Dendritic cell treated with granulocyte-macrophage colony-stimulating factor and Interleukin-4, amounts not matched to agents 40 ng/mL and 50 ng/mL, for 4 days (primary cell): ENCODE measurements around the gene EAF2.

Experiments used
- H3K27ac Mint-ChIP-seq: one replicate; pipeline ENCODE4 v1.8.0; 2022; ENCODE audit warnings: mild to moderate bottlenecking, mixed read lengths
- H3K27me3 Mint-ChIP-seq: one replicate; pipeline ENCODE4 v1.8.0; 2022; ENCODE audit warnings: mild to moderate bottlenecking, mixed read lengths
- H3K36me3 Mint-ChIP-seq: one replicate; pipeline ENCODE4 v1.8.0; 2022; ENCODE audit warnings: low read depth, mixed read lengths
- H3K4me1 Mint-ChIP-seq: one replicate; pipeline ENCODE4 v1.8.0; 2022; ENCODE audit warnings: low read depth, mixed read lengths
- H3K4me3 Mint-ChIP-seq: one replicate; pipeline ENCODE4 v1.8.0; 2022; ENCODE audit warnings: mild to moderate bottlenecking, moderate library complexity, mixed read lengths
- H3K9me3 Mint-ChIP-seq: one replicate; pipeline ENCODE4 v1.8.0; 2022; ENCODE audit warnings: mixed read lengths
- intact Hi-C: fragments of 100-400 bp; cut with micrococcal nuclease; formaldehyde crosslinking; loops from one replicate; pipeline ENCODE4 v1.15.0; 2022

The EAF2 gene

DNA sequence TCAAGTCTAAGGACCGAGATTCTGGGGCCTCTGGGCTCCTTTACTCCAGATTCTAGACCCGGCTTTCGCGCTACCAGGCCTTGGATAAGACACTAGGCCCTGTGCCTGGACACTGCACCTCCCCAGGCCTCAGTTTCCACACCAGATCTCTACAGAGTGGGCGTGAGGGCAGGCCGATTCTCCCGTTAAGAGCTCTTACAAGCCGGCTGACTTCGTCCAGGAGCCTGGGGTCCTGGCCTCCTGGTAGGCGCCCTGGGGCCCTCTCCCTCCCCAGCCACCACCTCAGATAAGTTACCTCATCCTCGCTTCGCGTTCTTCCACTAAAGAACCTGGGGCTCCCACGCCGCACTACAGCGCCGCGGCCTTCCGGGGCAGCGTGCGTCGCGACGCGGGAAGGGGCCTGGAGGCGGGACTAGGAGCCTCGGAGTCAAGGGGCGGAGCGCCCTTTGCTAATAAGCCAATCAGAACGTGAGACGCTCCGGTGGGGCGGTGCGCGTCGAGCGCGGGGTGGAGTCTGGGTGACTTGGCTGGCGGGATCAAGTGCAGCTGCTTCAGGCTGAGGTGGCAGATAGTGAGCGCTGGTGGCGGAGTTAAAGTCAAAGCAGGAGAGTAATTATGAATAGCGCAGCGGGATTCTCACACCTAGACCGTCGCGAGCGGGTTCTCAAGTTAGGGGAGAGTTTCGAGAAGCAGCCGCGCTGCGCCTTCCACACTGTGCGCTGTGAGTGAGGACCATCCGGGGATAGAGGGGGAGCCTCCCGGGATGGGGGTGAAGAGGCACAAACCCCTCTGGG, at the start of gene EAF2, which contains the start of gene IQCB1:
TSS of gene EAF2 (plus strand) at position 539 of the 794 bp plus-strand sequence. CDS start at position 616, 77 bp downstream.
TSS of gene IQCB1 (minus strand) at position 390 of the 794 bp plus-strand sequence. CDS start 6,100 bp downstream, outside the sequence.
- H3K9me3 Mint-ChIP-seq, result no peaks in the 10 kb centered on the region
- H3K27me3 Mint-ChIP-seq, result no peaks in the 10 kb centered on the region
- peaks cover 28% of the 10 kb centered on the region for H3K4me1 Mint-ChIP-seq
- peak within 1 kb of the TSS; percentile 95 for H3K4me3 Mint-ChIP-seq
- peak within 1 kb of the TSS; percentile 98 for H3K27ac Mint-ChIP-seq
- peaks cover 12% of the 10 kb centered on the region for H3K36me3 Mint-ChIP-seq
- intact Hi-C loops, result loop anchor here (5.0 to 10.0 kb wide), 2 partner anchors 98 to 420 kb away; no protein-coding TSS in a partner anchor

DNA sequence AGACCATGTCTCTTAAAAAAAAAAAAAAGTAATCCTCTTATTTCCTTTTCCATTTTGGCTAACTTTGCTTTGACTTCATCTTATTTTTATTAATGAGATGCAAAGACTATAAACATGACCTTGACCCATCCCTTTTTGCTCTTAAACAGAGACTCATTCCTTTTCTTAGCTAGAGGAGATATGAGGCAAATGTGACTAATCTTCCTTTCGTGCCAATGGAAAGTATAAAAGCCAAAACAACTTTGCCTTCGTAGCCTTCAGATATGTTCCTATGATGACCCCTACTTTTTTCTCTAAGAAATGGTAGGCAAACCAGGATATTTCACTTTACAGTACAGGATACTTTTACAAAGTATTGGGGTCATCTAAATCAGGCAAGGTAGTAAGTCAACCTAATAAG, 48.5 kb upstream of the EAF2 start:
- Mint-ChIP-seq H3K4me3 (no peak overlapping the region), H3K4me1 (no peaks in the 10 kb centered on the region), H3K9me3 (no peaks in the 10 kb centered on the region), H3K36me3 (peaks cover 83% of the 10 kb centered on the region), H3K27ac (no peak overlapping the region), H3K27me3 (no peaks in the 10 kb centered on the region)
- intact Hi-C loops, result loop anchor here (5.0 to 10.0 kb wide), 2 partner anchors 41 to 62 kb away; no protein-coding TSS in a partner anchor

DNA sequence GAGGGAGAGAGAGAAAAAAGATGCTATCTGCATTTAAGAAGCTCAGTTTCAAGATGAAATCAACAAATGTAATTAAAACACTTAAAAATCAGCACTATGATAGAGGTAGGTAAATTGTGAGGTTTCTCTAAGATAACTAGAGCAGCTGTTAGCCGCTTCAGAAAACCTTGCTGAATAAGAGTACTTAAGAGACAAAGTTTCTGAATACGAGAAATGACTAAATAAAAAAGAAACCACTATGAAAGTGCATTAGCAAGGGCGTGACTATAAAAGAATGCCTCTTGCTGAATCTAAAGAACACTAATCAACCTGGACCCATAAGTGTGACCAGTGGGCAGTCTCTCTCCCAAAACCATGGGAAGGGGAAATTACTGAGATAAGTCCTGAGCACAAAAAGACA, 41.9 kb upstream of the EAF2 start:
- H3K27ac Mint-ChIP-seq, result no peak overlapping the region
- no peaks in the 10 kb centered on the region for H3K27me3 Mint-ChIP-seq
- peaks cover 57% of the 10 kb centered on the region for H3K36me3 Mint-ChIP-seq
- H3K9me3 Mint-ChIP-seq, result no peaks in the 10 kb centered on the region
- intact Hi-C loops, result no loop called here
- no peaks in the 10 kb centered on the region for H3K4me1 Mint-ChIP-seq
- H3K4me3 Mint-ChIP-seq, result no peak overlapping the region

DNA sequence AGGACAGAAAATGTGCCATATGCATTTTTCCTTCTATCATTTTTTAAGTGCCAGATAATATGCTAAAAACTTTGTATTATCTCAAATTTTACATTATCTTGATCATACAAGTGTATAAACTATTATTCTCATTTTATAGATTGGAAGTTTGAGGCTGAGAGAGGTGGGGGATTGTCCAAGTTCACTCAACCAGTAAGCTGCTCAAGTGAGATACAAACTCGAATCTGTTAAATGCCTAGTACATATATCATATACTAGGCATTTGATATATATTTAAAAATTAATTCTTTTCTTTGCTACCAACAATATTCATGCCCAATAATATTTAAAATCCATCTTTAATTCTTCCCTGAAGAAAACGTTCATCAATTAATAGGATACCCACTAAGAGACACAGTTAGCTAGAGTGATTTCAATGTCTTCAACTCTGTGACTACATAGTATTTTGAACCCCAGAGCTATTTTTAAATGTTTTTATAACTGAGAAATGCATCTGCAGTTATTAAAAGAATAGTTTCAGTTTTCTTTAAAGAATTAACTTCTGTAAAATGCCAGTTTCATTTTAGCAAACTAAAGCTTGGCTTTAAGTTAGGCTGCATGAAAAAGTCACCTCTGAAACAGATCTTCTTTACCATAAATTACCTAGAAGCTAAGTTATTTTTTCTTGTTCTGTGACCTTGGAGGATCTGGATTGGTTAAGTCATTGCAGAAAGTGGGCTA, 40.6 kb upstream of the EAF2 start:
- peaks cover 43% of the 10 kb centered on the region for H3K36me3 Mint-ChIP-seq
- H3K27me3 Mint-ChIP-seq, result no peaks in the 10 kb centered on the region
- intact Hi-C loops, result no loop called here
- no peaks in the 10 kb centered on the region for H3K9me3 Mint-ChIP-seq
- H3K4me3 Mint-ChIP-seq, result no peak overlapping the region
- no peak overlapping the region for H3K27ac Mint-ChIP-seq
- no peaks in the 10 kb centered on the region for H3K4me1 Mint-ChIP-seq

DNA sequence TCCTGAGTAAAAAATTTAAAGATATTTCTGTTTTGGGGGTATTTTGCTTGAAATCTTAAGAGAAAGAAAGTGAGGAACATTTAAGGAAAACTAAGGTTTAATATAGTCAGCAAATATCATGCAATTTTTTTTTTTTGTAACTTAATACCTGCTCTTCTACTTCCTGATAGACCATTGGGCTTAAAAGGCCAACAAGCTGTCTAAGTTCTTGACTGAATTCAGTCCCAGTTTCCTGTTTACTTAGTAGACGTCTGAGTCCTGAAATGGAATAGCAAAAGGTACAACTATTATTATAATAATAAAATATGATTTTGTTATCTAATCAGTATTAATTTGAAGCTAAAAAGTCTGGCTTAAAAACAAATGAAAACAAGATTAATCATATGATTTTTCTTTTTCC, 38.0 kb upstream of the EAF2 start:
- Mint-ChIP-seq H3K27me3 (no peaks in the 10 kb centered on the region), H3K36me3 (peaks cover 44% of the 10 kb centered on the region), H3K9me3 (no peaks in the 10 kb centered on the region), H3K4me3 (no peak overlapping the region), H3K4me1 (no peaks in the 10 kb centered on the region), H3K27ac (no peak overlapping the region)
- intact Hi-C loops, result no loop called here

DNA sequence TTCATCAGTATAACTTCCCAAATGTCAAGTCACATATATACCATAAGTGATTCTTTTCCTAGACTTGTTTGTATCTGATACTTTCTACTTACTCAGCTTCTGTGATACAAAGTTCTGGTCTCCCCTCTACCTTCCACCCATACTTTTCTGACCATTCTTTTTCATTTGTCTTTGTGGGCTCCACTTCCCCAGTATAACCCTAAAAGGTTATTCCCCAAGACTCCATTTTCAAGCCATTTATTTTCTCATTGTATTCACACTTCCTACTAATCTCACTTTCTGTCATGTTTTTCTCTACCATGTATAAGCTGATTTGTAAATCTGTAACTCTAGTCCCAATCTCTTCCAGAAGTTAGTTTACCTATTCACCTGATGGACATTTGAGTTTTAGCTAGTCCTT, 34.1 kb upstream of the EAF2 start:
- Mint-ChIP-seq H3K36me3 (peaks cover 34% of the 10 kb centered on the region), H3K4me1 (peaks cover 13% of the 10 kb centered on the region), H3K4me3 (no peak overlapping the region), H3K27me3 (no peaks in the 10 kb centered on the region), H3K27ac (no peak overlapping the region), H3K9me3 (no peaks in the 10 kb centered on the region)
- intact Hi-C loops, result no loop called here

DNA sequence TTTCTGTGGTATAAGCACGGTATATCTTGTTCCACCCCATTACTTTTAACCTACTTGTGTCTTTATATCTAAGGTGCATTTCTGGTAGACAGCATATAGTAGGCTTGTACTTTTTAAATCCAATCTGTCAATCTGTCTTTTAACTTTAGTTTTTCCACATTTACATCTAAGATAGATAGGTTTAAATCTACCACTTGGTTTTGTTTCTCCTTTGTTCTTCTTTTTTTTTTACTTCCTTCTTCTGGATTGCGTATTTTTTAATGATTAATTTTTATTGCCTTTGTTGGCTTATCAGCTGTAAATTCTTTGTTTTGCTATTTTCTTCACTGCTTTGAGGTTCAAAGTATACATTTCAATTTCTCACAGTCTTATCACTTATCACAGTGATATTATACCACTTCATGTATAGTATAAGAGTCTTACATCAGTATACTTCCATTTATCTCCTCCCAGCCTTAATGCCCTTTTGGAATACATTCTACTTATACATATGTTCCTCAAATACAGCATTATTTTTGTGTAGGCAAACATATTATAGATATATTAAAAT, 31.2 kb upstream of the EAF2 start:
- H3K27ac Mint-ChIP-seq, result no peak overlapping the region
- no peaks in the 10 kb centered on the region for H3K27me3 Mint-ChIP-seq
- intact Hi-C loops, result no loop called here
- no peaks in the 10 kb centered on the region for H3K9me3 Mint-ChIP-seq
- H3K36me3 Mint-ChIP-seq, result peaks cover 37% of the 10 kb centered on the region
- H3K4me3 Mint-ChIP-seq, result no peak overlapping the region
- peaks cover 13% of the 10 kb centered on the region for H3K4me1 Mint-ChIP-seq

DNA sequence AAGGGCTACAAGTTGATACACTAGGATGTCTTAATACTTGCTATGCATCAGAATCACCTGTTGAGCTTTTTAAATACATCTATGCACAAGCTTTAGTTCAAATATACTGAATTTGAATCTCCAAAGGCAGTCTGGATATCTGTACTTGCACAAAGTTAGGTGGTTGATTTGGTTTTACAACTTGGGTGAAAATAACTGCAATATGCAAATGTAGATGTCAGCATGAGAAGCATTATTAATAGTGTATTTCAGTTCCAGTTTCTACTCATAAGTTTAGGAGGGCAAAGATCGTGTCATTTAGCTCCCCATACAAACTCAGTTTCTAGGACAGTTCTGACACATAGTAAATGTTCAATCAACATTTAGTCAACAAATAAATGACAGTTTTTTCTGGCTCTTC, 25.8 kb upstream of the EAF2 start:
- no peaks in the 10 kb centered on the region for H3K9me3 Mint-ChIP-seq
- H3K27ac Mint-ChIP-seq, result no peak overlapping the region
- H3K36me3 Mint-ChIP-seq, result peaks cover 53% of the 10 kb centered on the region
- H3K27me3 Mint-ChIP-seq, result no peaks in the 10 kb centered on the region
- H3K4me1 Mint-ChIP-seq, result peaks cover 16% of the 10 kb centered on the region
- intact Hi-C loops, result no loop called here
- H3K4me3 Mint-ChIP-seq, result no peak overlapping the region

DNA sequence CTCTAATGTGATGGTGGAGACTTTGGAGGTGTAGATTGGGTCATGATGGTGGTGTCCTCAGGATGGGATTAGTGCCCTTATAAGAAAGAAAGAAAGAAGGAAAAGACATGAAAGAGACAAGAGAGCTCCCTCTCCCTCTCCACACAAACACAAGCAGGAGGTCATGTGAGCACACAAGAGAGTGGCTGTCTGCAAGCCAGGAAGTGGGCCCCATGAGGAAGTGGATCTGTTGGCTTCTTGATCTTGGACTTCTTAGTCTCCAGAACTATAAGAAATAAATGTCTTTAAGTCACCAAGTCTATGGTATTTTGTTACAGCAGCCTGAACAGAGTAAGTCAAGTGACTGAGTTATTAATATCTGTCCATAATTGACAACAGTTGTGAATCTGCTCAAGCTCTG, 17.3 kb upstream of the EAF2 start:
- Mint-ChIP-seq H3K27me3 (no peaks in the 10 kb centered on the region), H3K9me3 (peaks cover 11% of the 10 kb centered on the region), H3K4me1 (peaks cover 34% of the 10 kb centered on the region), H3K36me3 (peaks cover 78% of the 10 kb centered on the region), H3K27ac (peak overlapping the region; percentile 57), H3K4me3 (no peak overlapping the region)
- intact Hi-C loops, result no loop called here

DNA sequence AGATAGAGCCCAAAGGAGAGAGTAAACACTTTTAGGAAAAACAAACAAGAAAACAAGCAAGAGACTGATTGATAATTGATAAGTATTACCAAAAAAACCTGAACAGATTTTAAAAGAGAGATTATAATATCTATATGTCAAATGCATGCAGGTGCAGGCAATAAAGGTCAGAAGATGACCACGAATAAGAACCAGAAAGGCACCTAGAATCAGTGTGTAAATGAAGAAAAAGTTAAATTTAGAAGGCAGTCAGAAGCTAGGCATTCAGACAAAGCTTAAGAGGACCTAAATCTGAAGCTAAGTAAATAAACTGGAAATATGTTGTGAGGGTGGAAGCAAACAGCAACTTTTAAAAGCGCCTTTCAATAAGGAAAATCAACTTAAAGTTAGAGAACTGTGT, 16.4 kb upstream of the EAF2 start:
- H3K4me3 Mint-ChIP-seq, result no peak overlapping the region
- H3K27ac Mint-ChIP-seq, result no peak overlapping the region
- peaks cover 20% of the 10 kb centered on the region for H3K9me3 Mint-ChIP-seq
- no peaks in the 10 kb centered on the region for H3K27me3 Mint-ChIP-seq
- H3K36me3 Mint-ChIP-seq, result peaks cover 85% of the 10 kb centered on the region
- intact Hi-C loops, result no loop called here
- peaks cover 30% of the 10 kb centered on the region for H3K4me1 Mint-ChIP-seq

DNA sequence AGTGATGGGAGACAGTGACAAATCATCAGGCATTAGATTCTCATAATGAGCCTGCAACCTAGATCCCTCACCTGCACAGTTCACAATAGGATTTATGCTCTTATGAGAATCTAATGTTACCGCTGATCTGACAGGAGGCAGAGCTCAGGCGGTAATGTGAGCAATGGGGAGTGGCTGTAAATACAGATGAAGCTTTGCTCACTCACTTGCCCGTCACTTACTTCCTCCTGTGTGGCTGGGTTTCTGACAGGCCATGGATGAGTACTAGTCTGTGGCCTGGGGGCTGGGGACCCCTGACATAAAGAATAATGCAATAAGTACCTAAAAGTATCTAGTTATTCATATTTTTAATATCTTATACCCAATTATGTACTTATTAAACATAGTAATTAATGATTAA, 15.8 kb upstream of the EAF2 start:
- H3K27me3 Mint-ChIP-seq, result no peaks in the 10 kb centered on the region
- H3K4me1 Mint-ChIP-seq, result peaks cover 23% of the 10 kb centered on the region
- H3K9me3 Mint-ChIP-seq, result peaks cover 21% of the 10 kb centered on the region
- peaks cover 86% of the 10 kb centered on the region for H3K36me3 Mint-ChIP-seq
- H3K27ac Mint-ChIP-seq, result no peak overlapping the region
- intact Hi-C loops, result no loop called here
- no peak overlapping the region for H3K4me3 Mint-ChIP-seq

DNA sequence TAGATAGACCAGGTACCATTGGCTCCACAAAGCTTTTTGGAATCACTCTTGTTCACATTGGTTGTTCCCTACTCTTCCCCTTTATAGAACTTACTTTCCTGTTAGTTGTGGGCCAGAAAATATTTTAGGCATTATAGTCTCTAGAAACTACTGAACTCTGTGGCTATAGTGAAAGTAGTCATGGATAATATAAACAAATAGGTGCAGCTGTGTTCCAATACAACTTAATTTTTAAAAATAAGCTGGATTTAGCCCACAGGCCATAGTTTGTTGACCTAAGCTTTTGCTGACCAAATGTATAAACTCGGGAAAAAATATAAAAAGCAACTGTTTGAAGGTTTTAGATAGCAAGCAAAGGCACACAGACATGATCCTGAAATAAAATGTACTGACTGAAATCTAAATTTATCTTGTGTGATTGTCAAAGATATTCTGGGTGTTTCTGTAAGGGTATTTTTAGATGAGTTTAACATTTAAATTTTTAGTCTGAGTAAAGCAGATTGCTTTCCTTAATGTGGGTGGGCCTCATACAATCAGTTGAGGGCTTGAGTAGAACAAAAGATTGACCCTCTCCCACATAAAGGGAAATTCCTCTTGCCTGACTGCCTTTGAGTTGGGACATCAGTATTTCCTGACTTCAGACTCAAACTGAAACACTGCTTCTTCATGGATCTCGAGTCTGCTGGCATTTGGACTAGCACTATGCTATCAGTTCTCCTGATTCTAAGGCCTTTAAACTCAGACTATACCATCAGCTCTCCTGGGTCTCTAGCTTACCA, 13.4 kb upstream of the EAF2 start:
- Mint-ChIP-seq H3K27ac (no peak overlapping the region), H3K4me3 (no peak overlapping the region)

DNA sequence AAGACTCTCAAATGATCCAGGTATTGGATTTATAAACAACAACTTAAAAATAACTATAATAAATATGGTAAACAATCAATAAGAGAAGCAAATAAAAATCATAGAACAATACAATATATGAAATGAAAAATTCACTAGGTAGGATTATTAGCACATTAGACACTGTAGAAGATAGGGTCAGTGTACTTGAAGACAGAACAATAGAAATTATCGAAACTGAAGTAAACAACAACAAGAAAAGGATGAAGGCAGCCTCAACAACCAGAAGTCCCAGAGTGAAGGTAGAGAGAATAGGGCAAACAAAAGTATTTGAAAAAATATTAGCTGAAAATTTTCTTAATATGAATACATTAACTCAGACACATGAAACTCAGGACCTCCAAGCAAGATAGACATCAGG, 12.0 kb upstream of the EAF2 start:
- Mint-ChIP-seq H3K27me3 (no peaks in the 10 kb centered on the region), H3K27ac (no peak overlapping the region), H3K4me1 (peaks cover 5% of the 10 kb centered on the region), H3K4me3 (no peak overlapping the region), H3K9me3 (peaks cover 12% of the 10 kb centered on the region), H3K36me3 (peaks cover 75% of the 10 kb centered on the region)
- intact Hi-C loops, result no loop called here

More for the DNA sequence above, 13.4 kb upstream of the EAF2 start:
- Mint-ChIP-seq H3K36me3 (peaks cover 86% of the 10 kb centered on the region), H3K4me1 (peaks cover 11% of the 10 kb centered on the region), H3K27me3 (no peaks in the 10 kb centered on the region), H3K9me3 (peaks cover 20% of the 10 kb centered on the region)
- intact Hi-C loops, result no loop called here
